ENCODE results near the gene KIF4A.

GRCh38 chrX:70353514-70353913 is 63.6 kb downstream of the KIF4A start:
- no peak for TF ChIP-seq USF2 (CRISPR knock-in tag; IDR thresholded peaks at IDR 0.05)
- no peak for TF ChIP-seq CTCF (IDR thresholded peaks at IDR 0.05)
- TF ChIP-seq NR2C2 (CRISPR knock-in tag; IDR thresholded peaks at IDR 0.05), result no peak
- no peak for TF ChIP-seq ZNF138 (CRISPR knock-in tag; conservative IDR thresholded peaks at IDR 0.05)
- no peak for TF ChIP-seq NFYB (CRISPR knock-in tag; conservative IDR thresholded peaks at IDR 0.05; ENCODE audit: low read depth)
- no peak for TF ChIP-seq CREB1 (CRISPR knock-in tag; IDR thresholded peaks at IDR 0.05)
- no peak for TF ChIP-seq TCF7 (CRISPR knock-in tag; IDR thresholded peaks at IDR 0.05; ENCODE audit: low read depth)
- TF ChIP-seq ESRRA (CRISPR knock-in tag; IDR thresholded peaks at IDR 0.05; ENCODE audit: borderline replicate concordance), result no peak
- no peak for TF ChIP-seq SP1 (CRISPR knock-in tag; conservative IDR thresholded peaks at IDR 0.05)
- TF ChIP-seq, protein P1, sequence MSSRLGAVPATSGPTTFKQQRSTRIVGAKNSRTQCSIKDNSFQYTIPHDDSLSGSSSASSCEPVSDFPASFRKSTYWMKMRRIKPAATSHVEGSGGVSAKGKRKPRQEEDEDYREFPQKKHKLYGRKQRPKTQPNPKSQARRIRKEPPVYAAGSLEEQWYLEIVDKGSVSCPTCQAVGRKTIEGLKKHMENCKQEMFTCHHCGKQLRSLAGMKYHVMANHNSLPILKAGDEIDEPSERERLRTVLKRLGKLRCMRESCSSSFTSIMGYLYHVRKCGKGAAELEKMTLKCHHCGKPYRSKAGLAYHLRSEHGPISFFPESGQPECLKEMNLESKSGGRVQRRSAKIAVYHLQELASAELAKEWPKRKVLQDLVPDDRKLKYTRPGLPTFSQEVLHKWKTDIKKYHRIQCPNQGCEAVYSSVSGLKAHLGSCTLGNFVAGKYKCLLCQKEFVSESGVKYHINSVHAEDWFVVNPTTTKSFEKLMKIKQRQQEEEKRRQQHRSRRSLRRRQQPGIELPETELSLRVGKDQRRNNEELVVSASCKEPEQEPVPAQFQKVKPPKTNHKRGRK (CRISPR knock-in tag; IDR thresholded peaks at IDR 0.05; ENCODE audit: borderline replicate concordance), result no peak
- no peak for TF ChIP-seq GABPB1 (CRISPR knock-in tag; IDR thresholded peaks at IDR 0.05)
